Measurements from ENCODE around the gene TMEM163. TPM values are rescaled to one million over a fixed set of nuclear protein-coding genes. Genes with fewer than 3 reads are reported as not detected.

TMEM163 gene
- total RNA-seq, 3 donors from 2014 or later, result 0.41 to 1.5 (median 0.60) TPM

- Histone ChIP-seq H3K9me3 (peaks cover 9% of the 10 kb centered on the region), H3K4me3 (no peak overlapping the region), H3K36me3 (ENCODE audit: low read depth) (no peaks in the 10 kb centered on the region), H3K4me1 (ENCODE audit: low read depth) (no peaks in the 10 kb centered on the region)
- no peak for TF ChIP-seq CTCF (IDR thresholded peaks at IDR 0.05)
- ATAC-seq (no peak), DNase-seq (no peak)
- intact Hi-C loops (cut with DNase I, micrococcal nuclease), result no loop called here
Measured at GRCh38 chr2:134610871-134611270, 107.9 kb downstream of the TMEM163 start.

- ATAC-seq (no peak), DNase-seq (no peak)
- Histone ChIP-seq H3K4me1 (ENCODE audit: low read depth) (no peaks in the 10 kb centered on the region), H3K36me3 (ENCODE audit: low read depth) (no peaks in the 10 kb centered on the region), H3K9me3 (peaks cover 9% of the 10 kb centered on the region), H3K4me3 (no peak overlapping the region)
- TF ChIP-seq CTCF (IDR thresholded peaks at IDR 0.05), result no peak
- intact Hi-C loops (cut with DNase I, micrococcal nuclease), result no loop called here
Measured at GRCh38 chr2:134609924-134610513, 108.8 kb downstream of the TMEM163 start.

GRCh38 chr2:134603966-134604365 lies 114.8 kb downstream of the TMEM163 start:
- no peak for TF ChIP-seq CTCF (IDR thresholded peaks at IDR 0.05)
- intact Hi-C loops (cut with DNase I, micrococcal nuclease), result no loop called here
- DNase-seq, result no peak
- Histone ChIP-seq H3K9me3 (peaks cover 3% of the 10 kb centered on the region), H3K36me3 (ENCODE audit: low read depth) (no peaks in the 10 kb centered on the region), H3K4me3 (no peak overlapping the region), H3K4me1 (ENCODE audit: low read depth) (no peaks in the 10 kb centered on the region)
- no peak for ATAC-seq

- ATAC-seq (no peak), DNase-seq (no peak)
- Histone ChIP-seq H3K4me3 (no peak overlapping the region), H3K36me3 (ENCODE audit: low read depth) (no peaks in the 10 kb centered on the region), H3K9me3 (peaks cover 3% of the 10 kb centered on the region), H3K4me1 (ENCODE audit: low read depth) (no peaks in the 10 kb centered on the region)
- no peak for TF ChIP-seq CTCF (IDR thresholded peaks at IDR 0.05)
- intact Hi-C loops (cut with DNase I, micrococcal nuclease), result no loop called here
Measured at GRCh38 chr2:134602666-134603065, 116.1 kb downstream of the TMEM163 start.

GRCh38 chr2:134601264-134601663 lies 117.5 kb downstream of the TMEM163 start:
- H3K36me3 ChIP-seq (ENCODE audit: low read depth), result no peaks in the 10 kb centered on the region
- no peaks in the 10 kb centered on the region for H3K9me3 ChIP-seq
- no peak for TF ChIP-seq CTCF (IDR thresholded peaks at IDR 0.05)
- intact Hi-C loops (cut with DNase I, micrococcal nuclease), result no loop called here
- ATAC-seq (no peak), DNase-seq (no peak)
- no peak overlapping the region for H3K4me3 ChIP-seq
- no peaks in the 10 kb centered on the region for H3K4me1 ChIP-seq (ENCODE audit: low read depth)

GRCh38 chr2:134600208-134600607 lies 118.6 kb downstream of the TMEM163 start:
- DNase-seq, result no peak
- Histone ChIP-seq H3K36me3 (ENCODE audit: low read depth) (no peaks in the 10 kb centered on the region), H3K9me3 (no peaks in the 10 kb centered on the region), H3K4me3 (no peak overlapping the region), H3K4me1 (ENCODE audit: low read depth) (no peaks in the 10 kb centered on the region)
- no peak for TF ChIP-seq CTCF (IDR thresholded peaks at IDR 0.05)
- ATAC-seq, result no peak
- intact Hi-C loops (cut with DNase I, micrococcal nuclease), result no loop called here
